NCI-H187 (cell line): ENCODE results near the gene FOXD2.
A peak's percentile ranks its signal among the peaks of the same experiment; 100 is the strongest.
"Not testable (repeated sequence)": the region's sequence is repeated elsewhere in the genome, so short reads cannot be mapped to it uniquely, and the experiment has no call there.

ENCODE experiments used
- DNase-seq, 2 experiments: peaks; one replicate each; lab custom pipeline; 2025; lab: John Stamatoyannopoulos, UW

The FOXD2 gene

DNA sequence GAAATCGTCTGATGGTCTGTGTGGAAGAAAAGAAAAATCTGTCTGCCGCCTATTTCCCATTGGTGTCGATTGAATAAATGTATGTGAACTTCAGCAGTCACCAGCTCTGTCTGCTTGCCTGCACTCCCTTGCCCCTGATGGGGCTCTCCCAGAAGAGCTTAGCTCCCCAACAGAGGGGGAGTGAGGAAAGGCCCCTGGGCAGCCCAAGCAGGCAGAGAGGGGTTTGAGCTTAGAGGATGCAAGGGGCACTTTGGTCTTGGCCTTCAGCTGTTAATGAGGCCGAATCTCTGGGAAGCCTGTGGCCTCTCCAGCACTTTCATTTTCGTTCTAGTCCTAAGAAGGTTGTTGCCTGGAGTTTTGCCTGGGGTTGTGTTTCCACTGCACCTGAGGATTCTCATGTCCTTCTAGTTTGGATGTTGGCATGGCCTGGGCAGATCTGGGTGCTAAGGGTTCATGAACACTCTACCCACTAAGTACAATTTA is 2.8 kb downstream of the FOXD2 start:
- no peak for DNase-seq

DNA sequence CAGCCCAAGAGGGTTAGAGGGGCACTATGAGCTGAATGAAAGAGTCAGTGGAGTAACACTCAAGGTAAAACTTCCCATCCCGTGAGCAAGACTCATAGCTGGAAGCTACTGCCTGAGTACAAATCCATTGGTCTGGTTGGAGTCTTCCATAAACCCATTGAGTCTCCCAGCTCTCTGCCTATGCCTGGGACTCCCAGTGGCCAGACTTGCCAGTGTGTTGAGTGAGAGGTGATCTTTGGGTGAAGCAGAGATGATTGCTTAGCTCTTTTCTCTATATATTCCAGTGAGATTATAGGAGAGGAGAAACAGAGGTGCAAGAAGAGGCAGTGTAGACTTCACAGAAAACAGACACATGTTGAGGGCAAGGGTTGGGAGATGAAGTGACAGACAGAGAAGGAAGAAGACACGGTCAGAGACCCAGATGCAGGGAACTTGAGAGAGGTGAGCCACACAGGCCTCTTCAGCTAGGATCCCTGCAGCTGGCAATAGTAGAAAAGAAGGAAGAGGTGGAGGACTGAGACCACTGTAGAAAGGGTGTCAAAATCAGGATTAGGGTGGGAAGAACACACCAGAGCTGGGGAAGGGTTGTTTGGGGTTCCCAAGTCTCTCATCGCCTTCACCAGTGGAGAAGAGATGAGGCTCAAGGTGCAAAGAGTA is 3.7 kb downstream of the FOXD2 start:
- no peak for DNase-seq

DNA sequence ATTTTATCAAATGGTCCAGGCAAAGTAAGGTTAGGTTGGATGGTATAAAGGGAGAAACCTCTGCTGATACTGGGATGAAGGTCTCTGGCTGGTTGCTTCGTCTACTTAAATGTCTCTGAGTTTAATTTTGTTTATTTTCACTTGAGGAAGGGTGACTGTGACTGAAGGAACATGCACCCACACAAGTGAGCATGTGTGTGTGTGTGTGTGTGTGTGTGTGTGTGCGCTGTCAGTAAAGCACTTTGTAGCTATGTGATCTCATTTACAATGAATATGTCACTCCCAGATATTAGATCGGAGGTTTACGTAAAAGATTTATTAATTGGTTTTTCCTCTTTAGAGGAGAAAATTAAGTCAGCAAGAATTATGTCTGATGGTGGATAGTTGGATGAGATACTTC is 4.4 kb downstream of the FOXD2 start:
- DNase-seq: no peak

DNA sequence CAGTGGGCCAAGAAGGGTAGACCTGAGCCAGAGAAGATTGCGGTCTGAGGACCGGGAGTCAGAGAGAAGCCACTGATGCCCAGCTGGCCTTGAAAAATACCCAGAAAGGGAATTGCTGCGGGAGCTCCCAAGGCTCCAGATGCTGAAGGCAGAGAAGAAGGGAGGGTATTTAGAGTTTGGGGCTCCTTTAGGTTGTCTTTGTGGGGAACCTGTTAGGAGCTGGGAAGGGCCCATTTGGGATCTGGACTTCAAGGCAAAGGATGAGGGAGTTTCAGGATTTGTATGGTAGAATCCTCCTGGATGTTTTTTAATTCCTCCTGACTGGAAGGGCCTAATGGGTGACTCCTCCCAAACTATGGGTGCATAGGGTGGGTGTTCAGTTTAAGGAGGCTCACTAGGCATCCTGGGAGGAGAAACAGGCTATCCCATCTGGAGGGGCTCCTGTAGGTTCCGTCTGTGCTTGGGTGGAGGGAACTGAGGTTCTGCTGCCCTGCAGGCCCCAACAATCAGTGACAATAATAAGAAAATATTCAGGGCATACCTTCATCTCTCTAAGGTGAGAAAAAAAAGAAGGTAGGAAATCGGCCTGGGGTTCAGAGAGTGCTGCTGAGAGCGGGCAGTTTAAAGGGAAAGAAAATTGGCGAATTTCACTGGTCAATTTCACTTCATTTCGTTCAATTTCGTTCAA is 5.1 kb downstream of the FOXD2 start:
- no peak for DNase-seq

DNA sequence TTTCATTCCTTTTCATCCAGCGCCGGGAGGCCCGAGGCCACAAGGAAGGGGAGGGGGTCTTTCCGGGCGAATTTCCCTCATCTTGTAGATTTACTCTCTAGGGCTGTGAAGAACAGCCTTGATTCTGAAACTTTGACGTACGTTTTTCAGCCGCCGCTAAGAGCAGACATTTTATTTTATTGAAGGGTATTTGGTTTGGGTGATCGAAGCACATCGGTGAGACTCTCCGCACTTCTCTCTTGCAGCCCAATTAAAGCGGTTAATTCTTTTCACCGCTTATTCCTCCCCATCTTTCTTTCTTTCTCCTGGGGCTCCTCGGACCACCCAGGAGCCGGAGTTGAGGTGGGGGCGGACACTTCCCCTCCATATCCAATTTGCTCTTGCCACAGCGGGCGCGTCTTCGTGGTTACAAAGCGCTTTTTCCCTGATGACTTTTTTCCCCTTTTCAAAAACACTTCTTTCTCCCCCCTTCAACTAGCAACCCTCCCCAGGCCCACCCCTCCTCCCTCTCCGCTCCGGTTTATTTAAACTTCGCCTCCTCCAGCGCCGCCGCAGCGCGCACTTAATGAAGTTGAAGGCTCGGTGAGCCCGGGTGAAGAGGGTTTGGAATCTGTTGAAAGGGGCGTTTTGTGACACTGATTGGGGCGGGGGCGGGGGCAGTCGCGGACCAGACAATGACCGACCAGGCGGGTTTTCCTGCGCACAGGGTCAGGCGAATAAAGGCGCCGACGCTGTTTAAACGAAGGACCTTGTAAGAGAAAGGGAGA is 5.9 kb downstream of the FOXD2 start:
- DNase-seq: no peak

DNA sequence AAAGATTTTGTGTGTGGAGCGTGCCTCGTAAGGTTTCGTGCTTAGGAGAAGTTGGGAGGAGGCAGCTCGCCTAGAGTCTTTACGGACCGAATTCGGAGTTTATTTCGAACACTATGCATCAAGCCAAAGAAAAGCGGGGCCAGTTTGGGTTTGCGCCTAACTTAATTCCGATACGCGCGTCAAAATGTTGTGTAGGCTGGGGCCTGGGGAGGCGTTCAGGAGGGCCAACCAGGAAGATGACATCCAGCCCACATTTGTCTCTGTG is 6.4 kb downstream of the FOXD2 start:
- DNase-seq: no peak

DNA sequence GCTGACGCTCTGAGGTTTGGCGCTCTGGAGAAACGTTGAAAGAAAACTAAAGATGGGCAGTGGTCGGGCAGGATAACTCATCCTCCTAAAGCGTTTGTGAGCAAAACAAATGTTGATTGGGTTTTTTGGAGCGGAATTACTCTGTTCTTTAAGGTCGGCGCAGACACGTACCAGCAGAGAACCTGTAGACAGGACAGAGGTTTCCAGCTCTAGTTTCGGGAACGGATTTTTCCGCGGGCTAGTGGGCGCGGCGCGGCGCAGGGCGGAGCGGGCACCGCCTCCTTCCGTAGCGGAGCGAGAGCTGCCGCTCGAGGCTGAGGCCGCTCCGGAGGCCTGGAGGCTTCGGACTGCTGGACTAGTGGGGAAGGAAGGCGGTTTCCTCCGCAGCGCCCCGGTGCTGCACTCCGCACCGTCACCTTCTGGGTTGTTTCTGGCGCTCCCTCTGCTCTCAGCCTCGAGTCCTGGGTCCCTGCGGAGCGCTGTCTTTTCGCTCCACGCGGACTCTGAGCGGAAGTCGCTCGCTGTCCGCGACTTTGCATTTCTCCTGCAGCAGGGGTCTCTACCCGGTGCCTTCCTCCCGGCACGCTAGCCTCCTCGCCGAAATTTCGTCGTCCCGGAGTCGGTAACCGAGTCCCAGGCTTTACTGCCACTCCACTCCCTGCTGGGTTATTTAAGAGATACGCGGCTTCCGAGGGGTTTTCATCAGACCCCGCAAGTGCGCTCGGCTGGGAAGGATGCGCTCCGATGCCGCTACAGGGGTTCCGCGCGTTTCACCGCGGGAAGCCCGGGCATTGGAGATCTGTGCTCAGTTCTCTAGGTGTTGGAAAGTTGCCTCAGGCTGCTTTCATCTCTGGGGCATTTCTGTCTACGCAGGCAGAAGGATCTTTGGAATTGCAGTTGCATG is 7.0 kb downstream of the FOXD2 start:
- no peak for DNase-seq

DNA sequence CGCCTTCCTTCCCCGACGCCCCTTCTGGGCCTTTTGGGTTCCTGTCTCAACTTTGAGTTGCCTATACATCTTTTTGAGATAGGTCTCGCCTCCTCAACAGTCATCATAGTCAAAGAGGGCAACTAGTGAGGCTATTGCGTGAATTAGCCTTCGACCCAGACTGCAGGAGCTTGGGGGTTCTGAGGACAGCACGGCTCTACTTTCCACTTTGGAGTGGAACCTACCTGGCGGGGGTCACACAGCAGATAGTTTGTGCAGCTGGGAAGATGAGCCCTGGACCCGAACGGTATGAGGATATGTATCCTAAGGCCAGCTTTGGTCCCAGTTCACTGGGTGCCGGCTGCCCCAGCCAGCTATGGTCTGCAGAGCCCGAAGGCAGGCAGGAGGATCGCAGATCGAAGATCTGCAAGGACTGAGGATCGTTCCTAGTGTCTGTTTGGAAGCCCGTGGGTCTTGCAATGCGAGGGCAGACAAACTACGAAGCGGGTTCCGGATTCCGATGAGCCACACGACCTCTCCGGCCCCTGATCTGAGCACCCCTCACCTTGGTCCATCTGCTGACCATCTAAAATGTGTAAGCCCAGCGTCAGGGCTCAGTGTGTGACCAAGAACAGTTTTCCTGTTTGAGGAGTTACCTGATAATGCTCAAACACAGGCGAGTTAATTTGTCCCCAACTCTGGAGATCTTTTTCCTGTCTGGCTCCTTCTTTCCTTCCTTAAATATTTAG is 8.1 kb downstream of the FOXD2 start:
- no peak for DNase-seq

DNA sequence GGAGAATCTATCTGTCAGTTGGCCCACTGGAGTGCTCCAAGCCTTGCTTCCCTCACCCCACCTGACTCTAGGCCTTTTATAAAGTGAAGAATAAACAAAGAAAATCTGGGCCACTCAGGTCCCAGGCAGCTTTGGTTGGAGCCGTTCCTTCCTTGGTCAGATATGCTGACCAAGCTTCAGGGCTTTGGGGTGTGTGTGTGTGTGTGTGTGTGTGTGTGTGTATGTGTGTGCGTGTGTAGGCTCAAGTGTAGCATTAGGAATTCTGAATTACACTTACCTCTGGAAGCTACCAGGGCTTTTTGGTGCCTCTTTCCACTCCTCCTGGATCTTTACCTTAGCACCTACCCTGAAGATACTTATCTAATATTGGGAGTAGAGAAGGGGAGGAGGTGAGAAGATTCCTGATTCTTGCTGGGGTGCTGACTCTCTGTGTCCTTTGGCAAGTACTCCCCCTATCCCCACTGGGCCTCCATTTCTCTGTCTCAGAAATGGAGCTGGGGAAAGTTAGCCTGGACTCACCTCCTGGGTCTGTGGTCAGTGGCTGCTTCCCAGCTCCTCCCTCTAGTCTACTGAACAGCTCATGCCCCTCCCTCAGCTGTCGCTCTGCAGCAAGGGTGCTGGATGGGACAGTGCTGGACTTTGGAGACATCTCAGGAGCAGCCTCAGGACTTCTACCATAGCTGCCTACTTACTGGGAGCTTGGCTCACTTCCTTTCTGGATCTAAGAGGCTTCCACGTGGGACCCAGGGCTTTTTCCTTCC is 10.8 kb downstream of the FOXD2 start:
- no peak for DNase-seq

DNA sequence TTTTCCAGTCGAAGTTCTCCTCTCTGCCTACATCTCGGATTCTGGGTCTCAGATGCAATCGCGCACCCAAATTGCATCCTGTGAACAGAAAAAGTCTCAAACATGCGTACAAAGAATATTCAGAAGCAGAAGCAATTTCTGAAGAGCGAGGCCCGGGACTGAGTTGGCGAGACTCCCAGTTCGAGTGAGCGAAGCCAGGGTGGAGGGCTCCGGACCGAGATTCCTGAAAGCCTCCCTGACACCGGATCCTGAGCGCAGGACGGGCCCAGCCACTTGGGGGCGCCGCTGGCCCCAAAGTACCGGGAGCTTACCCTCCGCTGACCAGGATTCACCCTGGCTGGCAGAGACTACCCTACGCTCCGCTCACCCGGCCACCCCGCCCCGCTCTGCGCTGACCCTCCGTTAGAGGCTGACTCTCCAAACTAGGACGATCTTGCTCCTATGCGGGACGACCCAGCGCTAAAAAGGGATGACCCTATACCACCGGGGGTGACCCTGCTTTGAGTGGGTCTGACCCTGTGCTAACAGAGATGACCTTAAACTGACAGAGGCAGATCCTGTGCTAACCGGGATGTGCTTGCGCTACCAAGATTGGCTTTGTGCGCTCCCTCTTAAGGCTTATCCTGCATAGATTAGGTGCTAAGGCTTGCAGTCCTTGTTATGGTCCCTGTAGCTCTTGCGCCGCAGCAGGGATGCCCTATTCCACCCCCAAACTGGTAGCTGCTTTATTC is 12.1 kb downstream of the FOXD2 start:
- DNase-seq: no peak

DNA sequence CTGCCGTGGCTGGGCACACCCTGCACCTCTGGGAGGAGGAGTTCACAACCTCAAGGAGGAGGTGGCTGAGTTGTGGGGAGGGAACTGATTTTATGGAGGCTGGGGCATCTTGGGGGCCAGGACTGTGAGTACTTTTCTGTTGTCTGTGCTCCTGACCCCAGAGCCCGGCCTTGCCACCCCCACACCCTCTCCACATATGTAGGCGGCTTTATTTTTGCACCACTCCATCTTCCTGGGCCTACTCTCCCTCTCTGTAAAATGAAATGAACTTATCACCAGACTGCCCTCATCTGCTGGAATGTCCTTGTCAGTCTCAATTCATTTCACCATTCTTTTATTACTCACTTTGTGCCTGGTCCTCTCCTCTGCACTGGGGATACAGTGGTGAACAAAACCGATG is 12.8 kb downstream of the FOXD2 start:
- no peak for DNase-seq

DNA sequence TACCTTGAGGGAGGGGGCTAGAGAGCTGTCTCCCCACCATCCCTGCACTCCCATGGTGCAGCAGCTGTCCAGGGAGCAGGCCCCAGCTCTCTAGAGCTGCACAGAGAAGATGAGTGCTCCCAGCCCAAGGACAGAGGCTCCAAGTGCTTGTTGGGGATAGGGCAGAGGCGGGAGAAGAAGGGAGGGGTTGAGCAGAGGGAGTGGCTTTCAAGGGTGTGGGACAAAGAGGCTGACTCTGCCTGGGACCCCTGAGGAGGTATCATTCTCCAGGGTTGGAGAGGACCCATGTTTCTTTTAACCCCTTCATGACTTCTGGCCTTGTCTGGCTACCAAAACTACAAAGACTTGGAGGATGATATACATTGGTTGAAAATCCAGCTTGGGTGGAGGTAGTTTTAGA is 14.6 kb downstream of the FOXD2 start:
- no peak for DNase-seq

DNA sequence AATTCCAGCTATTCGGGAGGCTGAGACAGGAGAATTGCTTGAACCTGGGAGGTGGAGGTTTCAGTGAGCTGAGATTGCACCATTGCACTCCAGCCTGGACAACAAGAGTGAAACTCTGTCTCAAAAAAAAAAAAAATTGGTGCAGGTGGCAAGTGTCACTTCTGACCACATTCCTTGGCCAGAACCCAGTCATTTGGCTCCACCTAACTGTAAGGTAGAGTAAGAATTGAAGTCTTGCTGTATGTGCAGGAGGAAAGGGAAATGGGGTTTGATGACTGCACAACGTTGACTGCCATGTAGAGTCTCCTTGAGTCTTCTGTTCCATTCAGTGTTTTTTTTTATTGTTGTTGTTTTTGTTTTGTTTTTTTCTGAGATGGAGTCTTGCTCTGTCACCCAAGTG is 16.1 kb downstream of the FOXD2 start:
- not testable (repeated sequence) for DNase-seq

DNA sequence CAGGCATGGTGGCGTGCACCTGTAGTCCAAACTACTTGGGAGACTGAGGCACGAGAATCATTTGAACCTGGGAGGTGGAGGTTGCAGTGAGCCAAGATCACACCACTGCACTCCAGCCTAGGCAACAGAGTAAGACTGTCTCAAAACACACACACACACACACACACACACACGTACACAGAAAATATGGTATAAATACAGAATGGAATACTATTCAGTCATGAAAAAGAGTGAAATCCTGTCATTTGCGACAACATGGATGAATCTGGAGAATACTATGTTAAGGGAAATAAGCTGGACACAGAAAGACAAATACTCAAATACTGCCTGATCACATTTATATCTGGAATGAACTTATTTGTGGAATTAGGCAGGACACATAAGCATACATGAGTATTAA is 18.4 kb downstream of the FOXD2 start:
- no peak for DNase-seq

DNA sequence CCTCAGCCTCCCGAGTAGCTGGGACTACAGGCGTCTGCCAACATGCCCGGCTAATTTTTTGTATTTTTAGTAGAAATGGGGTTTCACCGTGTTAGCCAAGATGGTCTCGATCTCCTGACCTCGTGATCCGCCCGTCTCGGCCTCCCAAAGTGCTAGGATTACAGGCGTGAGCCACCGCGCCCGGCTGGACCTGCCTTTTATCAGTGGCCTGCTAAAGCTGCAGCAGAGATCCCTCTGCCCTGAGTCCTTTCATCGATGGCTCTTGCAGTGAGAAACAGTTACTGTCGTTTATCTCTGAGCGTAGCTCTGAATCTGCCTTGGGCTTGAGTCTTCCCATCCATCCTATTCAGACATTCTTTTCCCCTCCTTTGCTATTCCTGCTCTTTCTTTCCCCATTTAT is 19.7 kb downstream of the FOXD2 start:
- not testable (repeated sequence) for DNase-seq

DNA sequence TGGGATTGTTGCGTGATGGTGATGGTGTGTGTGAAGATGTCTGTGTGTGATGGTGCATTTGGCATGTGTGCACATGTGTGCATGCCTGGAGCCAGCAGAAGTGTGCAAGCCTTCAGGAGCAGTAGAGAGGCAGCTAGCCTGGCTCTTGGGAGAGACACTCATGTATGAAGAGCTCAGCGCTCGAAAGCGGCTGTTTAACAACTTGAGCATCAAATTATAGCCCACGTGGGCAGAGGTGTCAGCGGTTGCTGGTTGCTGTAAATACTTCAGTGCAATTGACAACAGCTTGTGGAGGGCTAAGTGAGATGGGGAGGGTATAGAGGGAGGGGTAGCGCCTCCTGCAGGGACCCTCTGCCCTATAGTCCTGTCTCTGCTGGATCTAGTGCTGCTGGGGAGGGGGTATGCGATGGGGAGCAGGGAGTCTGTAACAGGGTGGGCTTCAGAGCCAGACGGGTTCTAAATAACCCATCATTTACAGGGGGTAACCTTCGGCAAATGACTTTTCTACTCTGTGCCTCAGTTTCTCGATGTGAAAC is 21.5 kb downstream of the FOXD2 start:
- DNase-seq: peak; percentile 43 to 76

DNA sequence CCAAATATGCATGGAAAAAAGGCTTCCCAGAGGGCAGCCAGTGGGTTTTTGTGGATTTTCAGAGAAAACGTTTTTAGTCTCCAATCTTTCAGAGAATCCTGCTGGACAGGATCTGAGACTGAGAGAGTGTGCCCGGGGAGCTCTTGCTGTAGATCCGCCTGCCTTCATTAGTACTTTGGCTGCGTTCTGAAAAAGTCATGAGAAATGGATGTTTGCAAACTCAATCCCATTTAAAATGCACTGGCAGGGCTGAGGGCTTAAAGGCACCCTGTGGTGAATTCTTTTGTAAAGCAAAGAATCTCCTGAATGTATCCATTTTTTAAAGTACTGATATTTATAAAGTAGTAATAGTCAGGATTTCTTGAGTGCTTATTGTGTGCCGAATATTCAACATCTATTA is 22.2 kb downstream of the FOXD2 start:
- no peak for DNase-seq

DNA sequence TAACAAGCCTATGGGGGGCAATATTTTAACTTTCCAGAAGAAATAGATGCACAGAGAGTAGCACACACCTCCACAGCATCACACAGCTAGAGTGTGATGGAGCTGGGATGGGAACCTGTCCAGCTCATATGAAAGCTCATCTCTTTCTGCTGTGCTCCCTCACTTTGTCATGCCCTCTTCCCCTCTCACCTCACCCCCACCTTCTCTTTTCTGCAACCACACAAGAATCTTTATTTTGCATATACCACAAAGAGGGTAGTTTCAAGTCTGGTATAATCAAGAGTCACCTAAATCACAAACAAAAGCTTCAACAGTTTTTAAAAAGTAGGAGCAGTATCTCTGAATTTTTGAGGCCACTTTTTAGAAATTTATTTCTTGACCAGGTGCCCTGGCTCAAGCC is 22.6 kb downstream of the FOXD2 start:
- no peak for DNase-seq

DNA sequence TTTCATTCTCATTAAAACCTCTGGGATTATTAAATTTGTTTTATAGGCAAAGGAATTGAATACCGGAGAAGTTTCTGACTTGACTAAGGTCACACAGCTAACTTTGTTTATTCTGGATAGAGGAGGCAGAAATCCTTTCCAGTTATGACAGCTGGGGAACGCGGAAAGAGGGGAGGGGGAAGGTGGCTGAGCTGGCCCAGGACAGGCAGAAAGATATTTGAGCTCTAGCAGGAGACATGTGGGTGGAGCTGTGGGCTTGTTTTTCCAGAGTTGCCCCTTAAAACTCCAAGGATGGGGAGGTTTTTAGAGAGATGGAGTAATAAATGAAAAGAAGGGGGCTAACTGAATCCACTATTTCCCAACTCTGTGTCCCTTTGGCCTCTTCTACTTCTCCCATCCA is 27.8 kb downstream of the FOXD2 start:
- no peak for DNase-seq
